ENCODE measurements around the gene TMEM30A.

TMEM30A gene

GRCh38 chr6:75284632-75285282 is at the start of gene TMEM30A:
TMEM30A (minus strand) TSS chr6:75284792; CDS start chr6:75284638, 154 bp downstream.
- Histone ChIP-seq H3K79me2 (ENCODE audit: insufficient read depth, low read length) (peaks cover 78% of the 10 kb centered on the region), H3K4me2 (ENCODE audit: insufficient read depth, low read length) (peak within 1 kb of the TSS; percentile 88), H3K9ac (ENCODE audit: low read depth, low read length) (peak within 1 kb of the TSS; percentile 85), H2AFZ (ENCODE audit: low read depth, low read length) (peak within 1 kb of the TSS; percentile 91), H3K4me1 (ENCODE audit: insufficient read depth, low read length) (peaks cover 55% of the 10 kb centered on the region), H3K4me3 (ENCODE audit: low read depth in 1 of 2, low read length in 2 of 2) (peak within 1 kb of the TSS; percentile 89 to 95), H3K36me3 (ENCODE audit: insufficient read depth, low read length) (no peaks in the 10 kb centered on the region; the same call in 1 of the 2 replicates), H3K27ac (ENCODE audit: low read length) (peak within 1 kb of the TSS; percentile 90), H3K27me3 (ENCODE audit: insufficient read depth, low read length, poor library complexity) (no peaks in the 10 kb centered on the region), H3K9me3 (ENCODE audit: insufficient read depth, low read length, severe bottlenecking) (no peaks in the 10 kb centered on the region), H4K20me1 (ENCODE audit: insufficient read depth, low read length) (peaks cover 16% of the 10 kb centered on the region; the same call in 1 of the 2 replicates)
- TF ChIP-seq EZH2 (IDR thresholded peaks at IDR 0.05; ENCODE audit: borderline replicate concordance, low read depth, low read length, severe bottlenecking) (no peak), CTCF (IDR thresholded peaks at IDR 0.05; ENCODE audit: borderline replicate concordance, extremely low read depth, low read length, poor library complexity, severe bottlenecking) (no peak)
- peak; percentile 97 for DNase-seq
- peak; percentile 93 for ATAC-seq (ENCODE audit: insufficient read depth, low read depth)

- ATAC-seq (ENCODE audit: insufficient read depth, low read depth) = no peak
- no peak overlapping the region for H3K27ac ChIP-seq (ENCODE audit: low read length)
- H3K79me2 ChIP-seq (ENCODE audit: insufficient read depth, low read length) = no peaks in the 10 kb centered on the region
- no peak overlapping the region for H3K4me3 ChIP-seq (ENCODE audit: low read depth in 1 of 2, low read length in 2 of 2)
- H2AFZ ChIP-seq (ENCODE audit: low read depth, low read length) = no peak overlapping the region
- DNase-seq = no peak
- H3K27me3 ChIP-seq (ENCODE audit: insufficient read depth, low read length, poor library complexity) = peaks cover 15% of the 10 kb centered on the region
- no peak overlapping the region for H3K9ac ChIP-seq (ENCODE audit: low read depth, low read length)
- TF ChIP-seq CTCF (IDR thresholded peaks at IDR 0.05; ENCODE audit: borderline replicate concordance, extremely low read depth, low read length, poor library complexity, severe bottlenecking) (no peak), EZH2 (IDR thresholded peaks at IDR 0.05; ENCODE audit: borderline replicate concordance, low read depth, low read length, severe bottlenecking) (no peak)
- H3K36me3 ChIP-seq (ENCODE audit: insufficient read depth, low read length) = no peaks in the 10 kb centered on the region
- no peak overlapping the region for H3K4me2 ChIP-seq (ENCODE audit: insufficient read depth, low read length)
- H3K4me1 ChIP-seq (ENCODE audit: insufficient read depth, low read length) = no peaks in the 10 kb centered on the region
- no peaks in the 10 kb centered on the region for H3K9me3 ChIP-seq (ENCODE audit: insufficient read depth, low read length, severe bottlenecking)
- no peaks in the 10 kb centered on the region for H4K20me1 ChIP-seq (ENCODE audit: insufficient read depth, low read length)
These were observed 49.1 kb upstream of the TMEM30A start for GRCh38 chr6:75333676-75334200.

GRCh38 chr6:75331151-75331550 is 46.6 kb upstream of the TMEM30A start:
- no peaks in the 10 kb centered on the region for H3K79me2 ChIP-seq (ENCODE audit: insufficient read depth, low read length)
- no peak overlapping the region for H3K27ac ChIP-seq (ENCODE audit: low read length)
- peaks cover 18% of the 10 kb centered on the region for H3K27me3 ChIP-seq (ENCODE audit: insufficient read depth, low read length, poor library complexity)
- no peaks in the 10 kb centered on the region for H3K9me3 ChIP-seq (ENCODE audit: insufficient read depth, low read length, severe bottlenecking)
- no peak overlapping the region for H3K4me2 ChIP-seq (ENCODE audit: insufficient read depth, low read length)
- DNase-seq (no peak), ATAC-seq (ENCODE audit: insufficient read depth, low read depth) (no peak)
- no peak overlapping the region for H3K9ac ChIP-seq (ENCODE audit: low read depth, low read length)
- H2AFZ ChIP-seq (ENCODE audit: low read depth, low read length) = no peak overlapping the region
- TF ChIP-seq CTCF (IDR thresholded peaks at IDR 0.05; ENCODE audit: borderline replicate concordance, extremely low read depth, low read length, poor library complexity, severe bottlenecking) (no peak), EZH2 (IDR thresholded peaks at IDR 0.05; ENCODE audit: borderline replicate concordance, low read depth, low read length, severe bottlenecking) (no peak)
- no peaks in the 10 kb centered on the region for H3K4me1 ChIP-seq (ENCODE audit: insufficient read depth, low read length)
- H3K36me3 ChIP-seq (ENCODE audit: insufficient read depth, low read length) = no peaks in the 10 kb centered on the region
- H4K20me1 ChIP-seq (ENCODE audit: insufficient read depth, low read length) = no peaks in the 10 kb centered on the region
- H3K4me3 ChIP-seq (ENCODE audit: low read depth in 1 of 2, low read length in 2 of 2) = no peak overlapping the region

Data from DND-41 (cell line).